ENCODE data around the gene KIZ.

DNA sequence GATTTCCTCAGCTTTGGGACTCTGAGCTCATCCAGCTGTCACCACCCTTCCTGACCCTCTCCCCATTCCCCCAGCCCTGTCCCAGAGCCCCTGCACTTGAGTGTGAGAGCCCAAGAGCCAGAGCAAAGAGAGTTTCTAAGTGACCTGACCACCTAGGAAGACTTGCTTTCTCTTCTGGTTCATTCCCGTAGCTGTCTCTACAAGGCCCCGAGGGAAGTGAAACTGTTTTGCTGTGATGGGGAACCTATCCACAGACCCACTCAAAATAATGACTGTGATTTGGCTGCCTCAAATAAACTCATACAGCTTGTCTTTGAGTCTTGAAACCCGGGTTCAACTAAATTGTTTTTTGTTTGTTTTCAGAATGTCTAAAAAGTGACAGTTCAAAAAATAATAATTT is 102.6 kb downstream of the KIZ start:
- TF ChIP-seq, protein P1, sequence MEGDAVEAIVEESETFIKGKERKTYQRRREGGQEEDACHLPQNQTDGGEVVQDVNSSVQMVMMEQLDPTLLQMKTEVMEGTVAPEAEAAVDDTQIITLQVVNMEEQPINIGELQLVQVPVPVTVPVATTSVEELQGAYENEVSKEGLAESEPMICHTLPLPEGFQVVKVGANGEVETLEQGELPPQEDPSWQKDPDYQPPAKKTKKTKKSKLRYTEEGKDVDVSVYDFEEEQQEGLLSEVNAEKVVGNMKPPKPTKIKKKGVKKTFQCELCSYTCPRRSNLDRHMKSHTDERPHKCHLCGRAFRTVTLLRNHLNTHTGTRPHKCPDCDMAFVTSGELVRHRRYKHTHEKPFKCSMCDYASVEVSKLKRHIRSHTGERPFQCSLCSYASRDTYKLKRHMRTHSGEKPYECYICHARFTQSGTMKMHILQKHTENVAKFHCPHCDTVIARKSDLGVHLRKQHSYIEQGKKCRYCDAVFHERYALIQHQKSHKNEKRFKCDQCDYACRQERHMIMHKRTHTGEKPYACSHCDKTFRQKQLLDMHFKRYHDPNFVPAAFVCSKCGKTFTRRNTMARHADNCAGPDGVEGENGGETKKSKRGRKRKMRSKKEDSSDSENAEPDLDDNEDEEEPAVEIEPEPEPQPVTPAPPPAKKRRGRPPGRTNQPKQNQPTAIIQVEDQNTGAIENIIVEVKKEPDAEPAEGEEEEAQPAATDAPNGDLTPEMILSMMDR (conservative IDR thresholded peaks at IDR 0.05; ENCODE audit: low read depth, low read length): no peak
- TF ChIP-seq EZH2phosphoT487 (IDR thresholded peaks at IDR 0.05; ENCODE audit: borderline replicate concordance, low read length): no peak
